HEK293 (cell line): ENCODE results near the gene ANKH.

Experiments used
- CTCF ChIP-seq: fragments of 450-650 bp; formaldehyde crosslinking; IDR thresholded peaks from 2 replicates; pipeline ENCODE4 v1.5.1; 2016; ENCODE audit warnings: missing biosample characterization, missing genetic modification characterization
- FEZF1 ChIP-seq: fragments of 450-650 bp; formaldehyde crosslinking; IDR thresholded peaks from 2 replicates; pipeline ENCODE4 v1.5.1; 2016; ENCODE audit warnings: missing biosample characterization, missing genetic modification characterization
- IKZF3 ChIP-seq: fragments of 450-650 bp; IDR thresholded peaks from 2 replicates; pipeline ENCODE4 v1.5.0; 2018; ENCODE audit warnings: missing biosample characterization, mild to moderate bottlenecking, missing genetic modification characterization, moderate library complexity
- MYNN ChIP-seq: fragments of 450-650 bp; formaldehyde crosslinking; IDR thresholded peaks from 2 replicates; pipeline ENCODE4 v1.5.1; 2016; ENCODE audit warnings: missing biosample characterization, missing genetic modification characterization, borderline replicate concordance
- OVOL3 ChIP-seq: fragments of 450-650 bp; formaldehyde crosslinking; IDR thresholded peaks from 2 replicates; pipeline ENCODE4 v1.5.1; 2016; ENCODE audit warnings: missing biosample characterization, missing genetic modification characterization
- PRDM1 ChIP-seq: fragments of 450-650 bp; formaldehyde crosslinking; IDR thresholded peaks from 2 replicates; pipeline ENCODE4; 2016; ENCODE audit warnings: missing biosample characterization, missing genetic modification characterization
- PRDM10 ChIP-seq: fragments of 450-650 bp; formaldehyde crosslinking; IDR thresholded peaks from 2 replicates; pipeline ENCODE4 v1.5.1; 2016; ENCODE audit warnings: missing biosample characterization, missing genetic modification characterization
- SP2 ChIP-seq: fragments of 450-650 bp; formaldehyde crosslinking; IDR thresholded peaks from 2 replicates; pipeline ENCODE4 v1.5.1; 2016; ENCODE audit warnings: missing biosample characterization, missing genetic modification characterization
- SP7 ChIP-seq: fragments of 450-650 bp; formaldehyde crosslinking; IDR thresholded peaks from 2 replicates; pipeline ENCODE4 v1.5.1; 2016; ENCODE audit warnings: missing biosample characterization, missing genetic modification characterization
- TCF7L2 ChIP-seq: IDR thresholded peaks from 2 replicates; pipeline ENCODE4 v1.6.1; 2011; ENCODE audit warnings: low read depth, mild to moderate bottlenecking, inconsistent platforms, low read length, moderate library complexity, borderline replicate concordance
- WT1 ChIP-seq: fragments of 450-650 bp; formaldehyde crosslinking; IDR thresholded peaks from 2 replicates; pipeline ENCODE4 v1.5.1; 2016; ENCODE audit warnings: missing biosample characterization, missing genetic modification characterization
- ZFHX2 ChIP-seq: fragments of 450-650 bp; formaldehyde crosslinking; conservative IDR thresholded peaks from 2 replicates; pipeline ENCODE4 v1.5.1; 2016; ENCODE audit warnings: missing biosample characterization, missing genetic modification characterization
- ZNF112 ChIP-seq: fragments of 450-650 bp; formaldehyde crosslinking; IDR thresholded peaks from 2 replicates; pipeline ENCODE4 v1.5.0; 2017; ENCODE audit warnings: missing biosample characterization, missing genetic modification characterization
- ZNF366 ChIP-seq: fragments of 450-650 bp; formaldehyde crosslinking; conservative IDR thresholded peaks from 2 replicates; pipeline ENCODE4 v1.5.1; 2016; ENCODE audit warnings: missing biosample characterization, missing genetic modification characterization
- ZNF555 ChIP-seq: fragments of 450-650 bp; formaldehyde crosslinking; conservative IDR thresholded peaks from 2 replicates; pipeline ENCODE4 v1.5.1; 2017; ENCODE audit warnings: missing biosample characterization, mild to moderate bottlenecking, missing genetic modification characterization, inconsistent platforms
- ZNF571 ChIP-seq: fragments of 450-650 bp; formaldehyde crosslinking; IDR thresholded peaks from 2 replicates; pipeline ENCODE4 v1.5.0; 2017; ENCODE audit warnings: missing biosample characterization, missing genetic modification characterization
- ZNF600 ChIP-seq: fragments of 450-650 bp; formaldehyde crosslinking; IDR thresholded peaks from 2 replicates; pipeline ENCODE4 v1.5.1; 2016; ENCODE audit warnings: missing biosample characterization, missing genetic modification characterization
- ZNF623 ChIP-seq: fragments of 450-650 bp; formaldehyde crosslinking; IDR thresholded peaks from 2 replicates; pipeline ENCODE4 v1.5.1; 2016; ENCODE audit warnings: missing biosample characterization, missing genetic modification characterization
- ZNF629 ChIP-seq: fragments of 450-650 bp; formaldehyde crosslinking; IDR thresholded peaks from 2 replicates; pipeline ENCODE4 v1.5.1; 2017; ENCODE audit warnings: missing biosample characterization, missing genetic modification characterization
- ZNF660 ChIP-seq: fragments of 450-650 bp; IDR thresholded peaks from 2 replicates; pipeline ENCODE4 v1.5.1; 2018; ENCODE audit warnings: missing biosample characterization, mild to moderate bottlenecking, missing genetic modification characterization
- ZSCAN30 ChIP-seq: fragments of 450-650 bp; IDR thresholded peaks from 2 replicates; pipeline ENCODE4 v1.5.1; 2018; ENCODE audit warnings: missing biosample characterization, mild to moderate bottlenecking, missing genetic modification characterization, moderate library complexity
- ZXDB ChIP-seq: fragments of 450-650 bp; formaldehyde crosslinking; IDR thresholded peaks from 2 replicates; pipeline ENCODE4 v1.5.1; 2016; ENCODE audit warnings: missing biosample characterization, missing genetic modification characterization
- TF ChIP-seq, protein P1 (sequence below): fragments of 450-650 bp; formaldehyde crosslinking; IDR thresholded peaks from 2 replicates; pipeline ENCODE4; 2016; ENCODE audit warnings: missing biosample characterization, missing genetic modification characterization
- TF ChIP-seq, protein P2 (sequence below): fragments of 450-650 bp; formaldehyde crosslinking; IDR thresholded peaks from 2 replicates; pipeline ENCODE4 v1.5.1; 2017; ENCODE audit warnings: missing biosample characterization, missing genetic modification characterization
- TF ChIP-seq, protein P3 (sequence below): fragments of 450-650 bp; formaldehyde crosslinking; IDR thresholded peaks from 2 replicates; pipeline ENCODE4 v1.5.1; 2016; ENCODE audit warnings: missing biosample characterization, missing genetic modification characterization
- TF ChIP-seq, protein P4 (sequence below): fragments of 450-650 bp; formaldehyde crosslinking; IDR thresholded peaks from 2 replicates; pipeline ENCODE4 v1.5.1; 2016; ENCODE audit warnings: missing biosample characterization, missing genetic modification characterization
- TF ChIP-seq, protein P5 (sequence below): fragments of 450-650 bp; formaldehyde crosslinking; IDR thresholded peaks from 2 replicates; pipeline ENCODE4 v1.5.1; 2017; ENCODE audit warnings: missing biosample characterization, missing genetic modification characterization

The ANKH gene

GRCh38 chr5:14671414-14671813 is 200.2 kb downstream of the ANKH start (continued):
- TF ChIP-seq, protein P1, sequence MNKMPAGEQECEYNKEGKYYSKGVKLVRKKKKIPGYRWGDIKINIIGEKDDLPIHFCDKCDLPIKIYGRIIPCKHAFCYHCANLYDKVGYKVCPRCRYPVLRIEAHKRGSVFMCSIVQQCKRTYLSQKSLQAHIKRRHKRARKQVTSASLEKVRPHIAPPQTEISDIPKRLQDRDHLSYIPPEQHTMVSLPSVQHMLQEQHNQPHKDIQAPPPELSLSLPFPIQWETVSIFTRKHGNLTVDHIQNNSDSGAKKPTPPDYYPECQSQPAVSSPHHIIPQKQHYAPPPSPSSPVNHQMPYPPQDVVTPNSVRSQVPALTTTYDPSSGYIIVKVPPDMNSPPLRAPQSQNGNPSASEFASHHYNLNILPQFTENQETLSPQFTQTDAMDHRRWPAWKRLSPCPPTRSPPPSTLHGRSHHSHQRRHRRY: no peak
- TF ChIP-seq, protein P2, sequence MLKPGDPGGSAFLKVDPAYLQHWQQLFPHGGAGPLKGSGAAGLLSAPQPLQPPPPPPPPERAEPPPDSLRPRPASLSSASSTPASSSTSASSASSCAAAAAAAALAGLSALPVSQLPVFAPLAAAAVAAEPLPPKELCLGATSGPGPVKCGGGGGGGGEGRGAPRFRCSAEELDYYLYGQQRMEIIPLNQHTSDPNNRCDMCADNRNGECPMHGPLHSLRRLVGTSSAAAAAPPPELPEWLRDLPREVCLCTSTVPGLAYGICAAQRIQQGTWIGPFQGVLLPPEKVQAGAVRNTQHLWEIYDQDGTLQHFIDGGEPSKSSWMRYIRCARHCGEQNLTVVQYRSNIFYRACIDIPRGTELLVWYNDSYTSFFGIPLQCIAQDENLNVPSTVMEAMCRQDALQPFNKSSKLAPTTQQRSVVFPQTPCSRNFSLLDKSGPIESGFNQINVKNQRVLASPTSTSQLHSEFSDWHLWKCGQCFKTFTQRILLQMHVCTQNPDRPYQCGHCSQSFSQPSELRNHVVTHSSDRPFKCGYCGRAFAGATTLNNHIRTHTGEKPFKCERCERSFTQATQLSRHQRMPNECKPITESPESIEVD (tag by site-specific recombination): peak; percentile 61; the same call in 1 of the 2 replicates
- no peak for TF ChIP-seq SP2 (tag by site-specific recombination)
- TF ChIP-seq CTCF (tag by site-specific recombination): no peak
- peak; percentile 46; the same call in 1 of the 2 replicates for TF ChIP-seq TCF7L2
- TF ChIP-seq ZNF629 (tag by site-specific recombination): peak; percentile 87
- TF ChIP-seq ZNF623 (tag by site-specific recombination): no peak
- TF ChIP-seq, protein P3, sequence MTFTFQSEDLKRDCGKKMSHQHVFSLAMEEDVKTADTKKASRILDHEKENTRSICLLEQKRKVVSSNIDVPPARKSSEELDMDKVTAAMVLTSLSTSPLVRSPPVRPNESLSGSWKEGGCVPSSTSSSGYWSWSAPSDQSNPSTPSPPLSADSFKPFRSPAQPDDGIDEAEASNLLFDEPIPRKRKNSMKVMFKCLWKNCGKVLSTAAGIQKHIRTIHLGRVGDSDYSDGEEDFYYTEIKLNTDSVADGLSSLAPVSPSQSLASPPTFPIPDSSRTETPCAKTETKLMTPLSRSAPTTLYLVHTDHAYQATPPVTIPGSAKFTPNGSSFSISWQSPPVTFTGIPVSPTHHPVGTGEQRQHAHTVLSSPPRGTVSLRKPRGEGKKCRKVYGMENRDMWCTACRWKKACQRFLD (tag by site-specific recombination): no peak
- TF ChIP-seq ZNF600 (tag by site-specific recombination): 0 out of 2 replicates have a peak, but pooled peaks have one; percentile 21
- peak; percentile 54; the same call in 1 of the 2 replicates for TF ChIP-seq ZXDB
- TF ChIP-seq ZNF112 (tag by site-specific recombination): no peak
- TF ChIP-seq, protein P4, sequence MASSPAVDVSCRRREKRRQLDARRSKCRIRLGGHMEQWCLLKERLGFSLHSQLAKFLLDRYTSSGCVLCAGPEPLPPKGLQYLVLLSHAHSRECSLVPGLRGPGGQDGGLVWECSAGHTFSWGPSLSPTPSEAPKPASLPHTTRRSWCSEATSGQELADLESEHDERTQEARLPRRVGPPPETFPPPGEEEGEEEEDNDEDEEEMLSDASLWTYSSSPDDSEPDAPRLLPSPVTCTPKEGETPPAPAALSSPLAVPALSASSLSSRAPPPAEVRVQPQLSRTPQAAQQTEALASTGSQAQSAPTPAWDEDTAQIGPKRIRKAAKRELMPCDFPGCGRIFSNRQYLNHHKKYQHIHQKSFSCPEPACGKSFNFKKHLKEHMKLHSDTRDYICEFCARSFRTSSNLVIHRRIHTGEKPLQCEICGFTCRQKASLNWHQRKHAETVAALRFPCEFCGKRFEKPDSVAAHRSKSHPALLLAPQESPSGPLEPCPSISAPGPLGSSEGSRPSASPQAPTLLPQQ (tag by site-specific recombination): peak; percentile 49; the same call in 1 of the 2 replicates
- TF ChIP-seq PRDM10 (tag by site-specific recombination): peak; percentile 38; the same call in 1 of the 2 replicates
- TF ChIP-seq, protein P5, sequence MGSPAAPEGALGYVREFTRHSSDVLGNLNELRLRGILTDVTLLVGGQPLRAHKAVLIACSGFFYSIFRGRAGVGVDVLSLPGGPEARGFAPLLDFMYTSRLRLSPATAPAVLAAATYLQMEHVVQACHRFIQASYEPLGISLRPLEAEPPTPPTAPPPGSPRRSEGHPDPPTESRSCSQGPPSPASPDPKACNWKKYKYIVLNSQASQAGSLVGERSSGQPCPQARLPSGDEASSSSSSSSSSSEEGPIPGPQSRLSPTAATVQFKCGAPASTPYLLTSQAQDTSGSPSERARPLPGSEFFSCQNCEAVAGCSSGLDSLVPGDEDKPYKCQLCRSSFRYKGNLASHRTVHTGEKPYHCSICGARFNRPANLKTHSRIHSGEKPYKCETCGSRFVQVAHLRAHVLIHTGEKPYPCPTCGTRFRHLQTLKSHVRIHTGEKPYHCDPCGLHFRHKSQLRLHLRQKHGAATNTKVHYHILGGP (tag by site-specific recombination): no peak
- TF ChIP-seq ZFHX2 (tag by site-specific recombination): no peak
- no peak for TF ChIP-seq WT1 (tag by site-specific recombination)
- TF ChIP-seq ZNF555: no peak
- TF ChIP-seq FEZF1 (tag by site-specific recombination): peak; percentile 46; the same call in 1 of the 2 replicates
- peak; percentile 14; the same call in 1 of the 2 replicates for TF ChIP-seq ZSCAN30
- 0 out of 2 replicates have a peak, but pooled peaks have one; percentile 28 for TF ChIP-seq SP7 (tag by site-specific recombination)
- TF ChIP-seq ZNF571: no peak
- TF ChIP-seq MYNN (tag by site-specific recombination): no peak
- TF ChIP-seq ZNF660 (tag by site-specific recombination): peak; percentile 72
- TF ChIP-seq OVOL3 (tag by site-specific recombination): no peak
- peak; percentile 80 for TF ChIP-seq ZNF366 (tag by site-specific recombination)
- peak; percentile 98 for TF ChIP-seq PRDM1
- TF ChIP-seq IKZF3 (tag by site-specific recombination): peak; percentile 55
